CD4-positive, alpha-beta T cell treated with Interleukin-17A for 1 hour (primary cell): Measurements from ENCODE around the gene MYO18B.
"Not testable (repeated sequence)": the region's sequence is repeated elsewhere in the genome, so short reads cannot be mapped to it uniquely, and the experiment has no call there.

Experiments
- DNase-seq: peaks from one replicate; pipeline ENCODE4 v3.0.0-alpha.2; 2020

The MYO18B gene

DNA sequence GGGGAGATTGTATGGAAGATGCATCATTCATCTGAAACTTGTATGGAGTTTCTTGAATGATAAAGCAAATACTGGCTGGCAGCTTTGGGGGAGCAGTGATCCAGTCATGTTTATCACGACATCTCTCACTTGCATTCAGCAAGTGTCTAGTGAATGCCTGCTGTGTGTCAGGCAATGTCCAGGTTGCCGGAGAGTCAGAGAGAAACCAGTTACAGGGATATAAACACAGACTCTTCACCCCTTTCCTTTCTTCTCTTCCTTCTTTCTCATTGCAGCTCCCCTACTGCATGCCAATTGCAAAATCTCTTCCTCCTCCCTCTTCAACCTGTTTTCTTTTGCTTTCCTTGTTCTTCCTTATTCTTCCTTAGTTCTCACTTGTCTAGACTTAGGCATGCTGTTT is 220.7 kb downstream of the MYO18B start:
- DNase-seq: no peak

DNA sequence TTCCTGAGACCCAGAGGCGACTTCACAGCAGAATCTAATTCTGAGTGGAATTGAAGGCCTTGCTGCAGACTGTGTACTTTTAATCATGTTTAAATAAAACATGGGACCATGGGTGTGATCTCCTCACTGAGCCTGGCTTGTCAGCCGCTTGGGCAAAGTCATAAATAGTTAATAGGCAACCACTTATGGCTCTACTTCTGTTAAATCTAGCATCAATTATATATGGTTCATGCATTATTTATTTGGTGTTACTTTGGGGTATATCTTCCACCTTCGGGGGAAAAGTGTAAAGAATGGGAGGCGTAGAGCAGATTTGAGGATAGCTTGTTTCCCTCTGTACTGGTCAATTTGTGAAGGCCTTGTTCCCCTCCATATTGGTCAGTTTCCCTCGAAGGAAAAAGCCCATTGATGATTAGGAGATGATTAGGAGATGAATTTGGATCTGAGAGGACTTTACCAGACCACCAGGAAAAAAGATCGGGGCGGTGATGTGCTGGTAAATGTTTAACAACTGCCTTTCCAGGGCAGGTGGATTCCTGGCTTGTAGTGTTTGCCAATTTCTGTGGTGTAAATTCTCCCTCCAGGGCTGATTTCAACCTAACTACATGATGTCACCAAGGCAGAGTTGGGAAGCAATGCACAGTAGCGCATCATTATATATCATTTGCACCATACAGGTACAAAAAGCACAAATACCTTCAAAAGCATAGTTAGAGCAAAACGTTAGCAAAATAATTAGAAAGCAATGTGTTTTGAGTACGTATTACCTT is 223.2 kb downstream of the MYO18B start:
- DNase-seq: no peak

DNA sequence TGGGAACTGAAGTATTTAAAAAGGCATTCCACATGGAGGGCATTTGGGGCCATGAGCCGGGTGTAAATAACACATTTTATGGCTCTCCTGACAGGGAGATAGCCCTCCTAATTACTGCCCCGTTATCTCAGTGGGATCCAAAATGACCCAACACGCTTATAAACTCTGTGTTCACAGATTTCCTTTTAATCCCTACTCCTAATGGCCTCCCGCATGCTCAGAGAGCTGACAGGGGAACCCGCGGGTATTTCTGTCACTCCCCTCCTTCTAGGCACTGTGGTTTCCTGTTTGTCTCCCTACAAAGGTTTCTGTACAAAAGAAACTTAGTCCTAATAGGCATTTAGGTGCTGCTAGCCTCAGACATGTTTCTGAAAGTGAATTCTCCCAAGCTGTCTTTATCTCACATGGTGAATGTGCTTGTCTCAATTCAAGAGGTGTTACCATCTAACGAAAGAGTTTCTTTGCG is 224.5 kb downstream of the MYO18B start:
- DNase-seq: no peak

DNA sequence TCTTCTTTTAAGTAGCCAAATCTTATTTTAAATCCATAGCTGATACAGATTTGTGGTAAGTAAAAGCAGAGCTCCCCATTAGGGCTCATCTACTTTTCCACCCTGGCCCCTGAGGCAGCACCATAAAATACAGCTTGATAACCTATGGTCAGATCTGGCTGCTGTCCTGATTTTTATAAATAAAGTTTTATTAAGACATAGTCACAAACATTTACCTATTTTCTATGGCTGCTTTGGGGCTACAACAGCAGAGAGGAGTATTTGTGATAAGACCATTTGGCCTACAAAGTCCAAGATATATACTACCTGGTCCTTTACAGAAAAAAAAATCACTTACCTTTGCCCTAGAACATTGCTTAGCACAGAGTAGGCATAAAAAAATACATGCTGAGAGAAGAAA is 227.3 kb downstream of the MYO18B start:
- DNase-seq: no peak

DNA sequence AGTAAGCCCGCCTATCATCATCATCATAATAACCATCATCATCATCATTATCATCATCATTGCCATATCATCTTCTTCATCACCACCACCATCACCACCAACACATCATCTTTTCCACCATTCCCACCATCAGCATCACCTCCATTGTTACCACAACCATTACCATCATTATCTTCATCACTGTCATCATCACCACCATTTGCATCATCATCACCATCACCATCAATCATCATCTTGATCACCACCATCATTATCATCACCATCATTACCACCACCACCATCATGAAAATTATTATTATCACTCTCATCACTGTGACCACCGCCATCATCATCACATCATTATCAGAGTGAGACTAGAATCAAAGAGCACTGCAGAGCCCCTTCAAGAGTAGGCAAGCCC is 227.9 kb downstream of the MYO18B start:
- no peak for DNase-seq

DNA sequence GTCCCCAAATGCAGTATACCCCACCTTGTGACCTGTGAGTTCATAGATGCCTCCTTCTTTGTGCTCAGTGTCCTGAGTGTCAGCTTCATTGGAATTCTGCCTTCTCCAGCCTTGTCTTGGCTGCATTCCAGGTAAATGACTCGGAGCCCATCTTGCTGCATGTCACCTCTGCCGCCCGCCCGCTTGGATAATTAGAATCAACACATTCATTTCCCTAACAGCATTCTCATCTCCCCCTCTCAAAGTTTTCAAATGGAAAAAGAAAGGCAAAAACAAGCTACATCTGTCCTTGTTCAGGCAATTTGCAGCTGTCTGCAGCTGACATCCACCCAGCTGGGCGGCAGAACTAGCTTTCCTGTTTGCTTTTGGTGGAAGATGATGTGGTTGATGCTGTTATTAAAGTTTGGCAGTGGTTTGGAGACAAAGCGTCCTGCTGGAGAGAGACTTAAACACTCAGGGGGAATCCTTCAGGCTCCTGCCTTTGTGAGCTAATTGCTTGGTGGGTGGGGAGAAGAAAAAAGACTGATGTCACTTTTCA is 228.5 kb downstream of the MYO18B start:
- no peak for DNase-seq

DNA sequence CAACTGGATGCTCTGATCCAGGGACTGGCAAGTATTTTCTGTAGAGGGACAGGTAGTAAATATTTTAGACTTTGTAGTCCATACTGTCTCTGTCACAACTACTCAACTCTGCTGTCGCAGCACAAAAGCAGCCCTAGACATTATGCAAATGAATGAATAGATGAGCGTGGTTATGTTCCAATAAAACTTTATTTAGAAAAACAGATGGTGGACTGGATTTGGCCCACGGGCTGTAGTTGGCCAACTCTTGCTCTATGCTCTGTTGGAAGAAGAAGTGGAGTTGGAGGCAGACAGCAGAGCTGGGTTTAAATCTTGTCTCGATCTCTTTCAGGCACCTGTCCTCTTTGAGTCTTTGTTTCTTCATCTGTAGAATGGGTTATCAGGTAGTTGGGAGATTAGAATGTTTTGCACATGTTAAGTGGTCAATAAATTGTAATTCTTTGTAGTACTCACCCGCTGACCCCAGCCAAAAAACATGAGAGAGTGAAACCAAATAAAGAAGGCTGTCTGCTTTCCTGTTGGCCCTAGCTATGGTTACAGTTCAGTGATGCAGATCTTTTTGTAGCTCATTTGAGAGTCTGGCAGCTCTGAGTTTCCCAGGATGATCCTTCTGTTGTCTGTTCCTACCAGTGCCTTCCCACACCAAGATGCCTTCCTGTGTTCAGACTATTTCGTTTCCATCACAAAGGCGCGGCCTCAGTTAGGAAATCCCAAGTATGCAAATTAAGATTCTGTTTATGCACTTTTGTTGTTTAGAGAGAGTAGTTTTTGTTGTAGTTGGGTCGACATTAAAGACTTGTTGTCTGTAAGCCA is 229.2 kb downstream of the MYO18B start:
- no peak for DNase-seq

DNA sequence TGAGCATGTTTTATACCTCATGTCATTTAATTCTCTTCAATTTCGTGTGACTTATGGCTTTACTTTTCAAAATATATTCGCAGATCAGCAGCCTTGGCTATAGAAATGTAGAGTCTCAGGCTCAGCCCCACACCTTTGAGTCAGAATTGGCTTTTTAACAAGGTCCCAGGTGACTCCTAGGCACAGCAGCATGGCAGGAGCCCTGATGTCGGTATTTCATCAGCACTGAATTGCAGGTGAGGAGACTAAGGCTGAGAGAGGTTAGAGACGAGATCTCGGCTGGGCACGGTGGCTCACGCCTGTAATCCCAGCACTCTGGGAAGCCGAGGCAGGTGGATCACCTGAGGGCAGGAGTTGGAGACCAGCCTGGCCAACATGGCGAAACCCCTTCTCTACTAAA is 230.4 kb downstream of the MYO18B start:
- no peak for DNase-seq

DNA sequence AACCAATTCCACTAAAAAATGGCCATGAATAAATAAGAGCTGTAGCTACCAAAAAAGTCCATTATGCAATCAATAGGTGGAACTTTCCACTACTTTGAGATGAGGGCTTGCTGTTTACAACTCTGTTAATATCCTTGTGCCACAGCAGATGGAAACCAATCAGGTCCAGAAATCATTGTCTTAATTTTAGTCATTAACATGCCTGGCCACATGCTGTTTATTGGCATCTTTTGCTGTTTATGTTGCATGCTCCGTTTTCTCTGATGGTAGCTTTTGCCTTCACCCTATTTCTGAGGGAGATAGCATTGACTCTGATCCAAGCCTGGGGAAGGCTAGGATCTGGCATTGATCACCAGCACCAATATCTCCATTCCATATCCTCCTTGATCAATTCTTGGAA is 234.4 kb downstream of the MYO18B start:
- DNase-seq: no peak

DNA sequence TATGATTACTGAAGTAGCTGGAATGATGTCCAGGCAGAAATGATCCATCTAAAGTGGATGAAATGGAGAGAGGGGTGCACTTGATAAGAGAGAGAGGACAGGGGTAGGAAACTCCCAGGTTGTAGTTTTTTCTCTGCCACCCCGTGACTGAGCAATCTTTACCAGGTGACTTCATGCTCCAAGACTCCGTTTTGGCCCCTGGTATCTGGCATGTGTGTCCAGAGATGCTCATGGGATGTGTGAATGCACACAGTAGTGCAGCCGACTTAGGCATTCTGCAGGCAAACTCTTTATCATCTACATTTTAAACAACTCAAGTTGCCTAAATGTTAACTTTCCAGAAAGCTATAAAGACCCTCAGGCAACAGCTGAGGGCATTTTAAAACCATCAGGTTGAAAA is 238.0 kb downstream of the MYO18B start:
- DNase-seq: no peak

DNA sequence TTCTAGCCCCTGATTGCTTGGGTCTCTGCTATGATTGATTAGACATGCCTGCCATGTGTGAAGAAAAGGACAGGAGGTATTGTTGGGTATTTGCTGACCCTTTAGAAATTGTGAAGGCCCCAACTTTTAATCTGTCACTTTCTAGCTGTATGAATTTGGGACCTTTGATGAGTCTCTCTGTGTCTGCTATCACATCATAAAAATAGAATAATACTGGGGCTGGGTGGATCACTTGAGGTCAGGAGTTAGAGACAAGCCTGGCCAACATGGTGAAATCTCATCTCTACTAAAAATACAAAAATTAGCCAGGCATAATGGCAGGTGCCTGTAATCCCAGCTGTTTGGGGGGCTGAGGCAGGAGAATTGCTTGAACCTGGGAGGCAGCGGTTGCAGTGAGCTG is 242.9 kb downstream of the MYO18B start:
- DNase-seq: not testable (repeated sequence)

DNA sequence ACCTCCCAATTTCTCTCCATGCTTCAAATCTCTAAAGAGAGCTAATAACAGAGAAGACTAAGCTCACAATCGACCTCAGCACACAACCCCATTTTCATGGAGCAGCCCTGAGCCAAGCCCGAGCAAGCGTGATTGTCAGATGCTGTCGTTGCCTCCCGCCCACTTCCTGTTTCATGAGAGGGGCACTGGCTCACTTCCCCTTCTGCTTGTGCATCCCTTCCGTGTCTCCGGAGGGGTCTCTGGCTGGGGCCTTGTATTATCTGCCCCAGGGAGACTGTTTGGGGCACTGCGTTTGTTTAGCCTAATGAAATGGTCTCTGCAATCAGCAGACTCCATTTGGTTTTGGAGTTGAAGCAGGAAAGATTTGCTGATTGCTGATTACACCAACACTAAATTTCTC is 246.0 kb downstream of the MYO18B start:
- DNase-seq: no peak

DNA sequence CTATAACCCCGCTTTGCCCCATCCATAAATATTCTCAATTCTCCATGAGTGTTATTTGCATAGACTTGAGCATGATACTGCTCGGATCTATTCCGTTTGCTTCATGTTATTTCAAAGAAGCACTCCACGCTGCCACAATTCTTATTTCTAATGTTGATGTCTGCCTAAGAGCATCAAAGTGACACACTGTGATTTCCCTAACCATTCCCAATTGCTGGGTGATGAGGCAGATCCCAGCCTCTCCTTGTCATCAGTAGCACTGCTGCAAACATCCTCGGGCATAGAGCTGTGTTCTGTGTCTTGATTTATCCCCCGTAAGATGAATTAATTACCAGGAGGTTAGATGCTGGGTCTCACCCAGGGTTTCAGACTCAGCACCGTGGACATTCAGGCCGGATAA is 249.0 kb downstream of the MYO18B start:
- DNase-seq: no peak

DNA sequence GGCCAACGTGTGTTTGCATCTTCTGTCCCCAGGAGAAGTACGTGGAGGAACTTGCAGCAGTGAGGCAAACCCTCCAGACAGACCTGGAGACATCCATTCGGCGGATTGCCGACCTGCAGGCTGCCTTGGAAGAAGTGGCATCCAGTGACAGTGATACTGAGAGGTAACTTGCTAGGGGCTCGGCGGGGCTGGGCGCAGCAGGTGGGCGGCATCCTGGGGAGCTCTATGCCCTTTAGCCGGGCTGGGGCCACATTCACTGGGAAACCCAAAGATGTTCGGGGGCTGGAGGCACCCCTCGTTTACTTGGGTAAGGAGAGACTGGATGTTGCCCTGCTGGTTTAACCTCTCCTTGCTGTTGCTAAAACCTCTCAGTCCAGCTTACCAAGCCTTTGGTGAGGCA is 250.3 kb downstream of the MYO18B start:
- no peak for DNase-seq

DNA sequence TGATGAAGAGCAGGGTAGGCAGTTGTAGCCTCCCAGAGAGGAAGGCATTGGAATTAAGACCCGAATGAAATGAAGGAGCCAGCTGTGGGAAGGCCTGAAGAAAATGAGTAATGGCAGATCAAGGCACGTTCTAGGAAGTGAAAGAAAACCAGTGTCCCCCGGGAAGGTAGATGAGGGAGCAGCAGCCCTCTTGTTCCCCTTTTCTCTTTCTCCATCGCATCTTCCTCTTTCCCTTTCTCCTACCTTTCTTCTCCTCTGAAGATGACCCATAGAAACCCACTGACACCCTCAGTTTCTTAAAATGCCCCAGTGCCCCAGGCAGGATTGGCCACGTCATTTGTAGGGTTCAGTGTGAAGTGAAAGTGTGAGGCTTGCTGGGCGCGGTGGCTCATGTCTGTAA is 254.7 kb downstream of the MYO18B start:
- DNase-seq: no peak

DNA sequence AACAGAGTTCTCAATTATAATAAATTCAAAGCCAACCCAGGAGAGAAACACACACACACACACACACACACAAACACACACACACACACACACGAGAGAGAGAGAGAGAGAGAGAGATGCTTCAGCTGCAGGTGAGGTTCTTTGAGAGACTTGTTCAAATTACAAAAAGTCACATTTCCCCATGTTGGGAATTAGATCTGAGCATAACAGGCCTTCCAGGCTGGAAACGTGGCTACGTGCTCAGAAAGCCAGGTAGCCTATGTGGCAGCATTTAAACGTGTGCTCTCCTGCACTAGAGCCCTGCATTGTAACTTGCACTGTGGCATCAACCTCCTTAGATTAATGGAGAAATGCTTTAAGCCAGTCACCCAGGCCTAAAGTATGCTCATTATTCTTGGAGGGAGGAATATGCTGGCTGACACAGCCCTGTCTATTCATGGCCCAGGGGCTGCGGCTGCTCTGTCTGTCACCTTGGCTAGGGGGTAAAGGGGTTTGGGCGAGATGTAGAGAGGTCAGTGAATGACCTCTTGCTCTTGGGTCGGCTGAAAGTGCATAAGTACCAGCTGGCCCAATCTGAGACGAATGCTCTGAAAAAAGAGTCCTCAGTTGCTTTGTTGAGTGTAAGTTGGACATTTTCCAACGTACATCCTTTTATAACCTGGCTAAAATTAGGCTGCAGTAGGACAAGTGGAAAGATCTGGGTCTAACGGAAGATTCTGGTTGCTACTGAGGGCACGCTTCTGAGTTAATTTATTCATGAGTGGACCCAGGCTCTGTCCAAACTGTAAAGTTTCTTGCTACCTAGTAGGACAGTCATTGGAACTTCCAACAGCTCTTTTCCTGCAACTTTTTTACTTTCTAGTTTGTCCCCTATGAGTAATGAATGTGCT is 256.1 kb downstream of the MYO18B start:
- no peak for DNase-seq

DNA sequence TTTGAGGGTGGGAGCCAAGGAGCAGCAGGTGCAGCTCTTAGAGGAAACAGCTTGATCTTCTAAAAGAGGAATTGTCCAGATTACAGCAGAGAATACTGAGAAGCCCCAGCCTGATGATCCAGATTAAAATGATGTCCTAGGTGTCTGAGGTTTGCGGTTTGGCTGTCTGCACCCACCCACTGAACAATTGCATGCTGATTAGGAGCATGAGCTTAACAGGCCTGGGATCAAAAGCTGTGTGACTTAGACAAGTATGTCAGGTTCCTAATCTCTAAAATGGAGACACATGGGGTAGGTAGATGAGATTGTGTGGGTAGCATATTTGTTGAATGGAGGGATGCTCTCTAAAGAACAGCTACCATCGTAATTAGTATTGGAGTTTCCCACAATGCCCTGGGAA is 260.5 kb downstream of the MYO18B start:
- DNase-seq: no peak

DNA sequence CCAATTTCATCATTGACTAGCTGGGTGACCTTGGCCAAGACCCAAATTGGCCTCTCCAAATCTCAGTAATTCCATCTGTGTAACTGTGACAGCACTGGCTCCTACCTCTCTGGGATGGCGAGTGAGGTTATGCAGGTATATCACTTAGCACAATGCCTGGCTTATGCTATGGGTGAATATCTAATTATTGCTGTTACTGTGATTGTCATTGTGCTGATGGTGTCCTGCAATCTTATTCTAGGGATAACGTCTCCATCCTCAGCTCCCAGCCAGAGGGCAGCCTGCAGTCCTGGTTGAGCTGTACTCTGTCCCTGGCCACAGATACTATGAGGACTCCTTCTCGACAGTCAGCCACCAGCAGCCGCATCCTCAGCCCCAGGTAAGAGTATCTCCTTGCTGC is 262.5 kb downstream of the MYO18B start:
- no peak for DNase-seq

DNA sequence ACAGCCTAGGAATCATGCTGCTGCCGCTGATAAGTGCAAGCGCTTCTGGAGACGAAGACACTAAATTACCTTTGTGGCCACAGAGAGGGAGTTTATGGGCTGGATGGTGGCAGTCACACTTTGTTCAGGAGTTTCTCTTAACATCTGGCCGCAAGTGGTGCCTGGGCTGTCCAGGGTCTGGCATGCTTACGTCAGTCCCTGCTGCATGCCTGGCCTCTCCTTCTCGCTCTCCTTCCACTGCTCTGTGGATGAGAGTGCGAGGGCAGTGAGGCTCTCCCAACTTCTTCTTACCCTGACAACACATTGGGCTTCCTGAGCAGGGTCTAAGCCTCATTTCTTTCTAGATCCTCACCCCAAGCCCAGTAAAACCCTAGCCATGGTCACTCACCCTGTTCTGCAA is 266.6 kb downstream of the MYO18B start:
- no peak for DNase-seq

DNA sequence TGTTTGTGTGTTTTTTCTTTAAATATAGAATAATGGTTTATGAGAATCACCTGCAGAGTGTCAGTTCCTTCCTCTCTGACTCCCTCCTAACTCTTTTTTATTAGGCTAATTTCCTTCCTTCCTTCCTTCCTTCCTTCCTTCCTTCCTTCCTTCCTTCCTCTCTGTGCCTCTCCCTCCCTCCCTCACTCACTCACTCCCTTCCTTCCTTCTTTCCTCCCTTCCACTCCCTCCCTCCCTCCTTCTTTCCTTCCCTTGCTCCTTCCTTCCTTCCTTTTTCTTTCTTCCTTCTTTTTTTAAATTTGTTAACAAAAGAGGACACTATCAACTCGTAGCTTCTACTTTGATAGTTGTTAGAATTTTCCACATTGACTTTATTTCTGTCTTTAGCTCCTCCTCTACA is 274.9 kb downstream of the MYO18B start:
- no peak for DNase-seq

DNA sequence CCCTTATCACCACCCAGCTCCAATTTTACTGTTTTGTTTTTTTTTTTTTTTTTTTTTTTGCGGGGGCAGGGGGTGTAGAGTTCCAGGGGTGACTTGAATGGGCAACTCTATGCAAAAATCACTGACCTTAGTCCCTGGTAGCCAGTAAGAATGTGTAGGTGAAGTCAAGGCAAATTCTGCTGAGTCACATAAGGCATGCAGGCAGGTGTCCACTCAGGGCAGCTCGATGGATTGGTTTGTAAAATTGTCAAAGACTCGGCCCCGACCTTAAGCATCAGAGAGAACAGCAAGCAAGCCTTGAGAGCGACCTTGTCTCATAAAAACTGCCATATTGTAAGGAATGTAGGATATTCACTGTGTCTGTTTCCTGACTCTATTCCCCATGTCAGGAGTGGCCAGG is 275.9 kb downstream of the MYO18B start:
- DNase-seq: no peak

DNA sequence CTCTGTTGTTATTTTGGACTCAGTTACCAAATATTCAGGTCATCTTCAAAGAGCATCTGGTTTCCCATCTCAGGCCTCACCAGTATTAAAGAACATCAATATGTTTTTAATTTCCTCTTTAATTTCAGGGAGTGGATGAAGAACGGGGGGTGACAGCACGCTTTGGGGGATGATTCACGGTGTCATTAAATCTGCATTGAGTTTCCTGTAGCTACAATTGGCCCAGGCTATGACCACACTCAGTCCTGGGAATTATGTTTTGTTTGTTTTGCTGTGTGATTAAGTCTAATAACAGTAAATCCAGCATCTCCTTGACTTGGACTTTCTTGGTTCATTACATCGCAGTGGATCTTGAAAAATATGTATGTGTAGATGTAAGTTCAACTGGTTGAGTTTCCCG is 277.6 kb downstream of the MYO18B start:
- DNase-seq: no peak

DNA sequence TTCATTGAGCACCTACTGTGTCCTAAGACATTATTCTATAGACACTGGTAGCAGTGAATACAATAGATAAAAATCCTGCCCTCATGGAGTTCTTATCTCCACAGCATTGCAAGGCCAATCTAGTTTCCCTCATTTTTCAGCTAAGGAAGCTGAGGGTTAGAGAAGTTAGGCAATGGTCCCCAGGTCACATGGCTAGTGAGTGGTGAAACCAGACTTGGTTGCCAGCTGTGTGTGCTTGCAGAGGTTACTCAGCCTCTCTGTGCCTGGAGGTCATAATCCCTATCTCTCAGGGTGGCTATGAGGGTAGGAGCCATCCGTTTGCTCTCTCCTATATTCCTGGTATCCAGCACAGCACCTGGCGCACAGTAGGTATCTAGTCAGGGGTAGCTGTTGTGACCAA is 279.5 kb downstream of the MYO18B start:
- DNase-seq: no peak
